HG02943 (cell line): ENCODE measurements around the gene PACSIN2.
"Not testable (repeated sequence)": the region's sequence is repeated elsewhere in the genome, so short reads cannot be mapped to it uniquely, and the experiment has no call there.

ENCODE experiments used
- ATAC-seq: cut with Tn5 transposase; IDR thresholded peaks from one replicate; pipeline ENCODE4 v1.9.1; 2021; ENCODE audit warnings: mild to moderate bottlenecking, low read depth, moderate library complexity; ENCODE audit not compliant: unreplicated experiment

The PACSIN2 gene

DNA sequence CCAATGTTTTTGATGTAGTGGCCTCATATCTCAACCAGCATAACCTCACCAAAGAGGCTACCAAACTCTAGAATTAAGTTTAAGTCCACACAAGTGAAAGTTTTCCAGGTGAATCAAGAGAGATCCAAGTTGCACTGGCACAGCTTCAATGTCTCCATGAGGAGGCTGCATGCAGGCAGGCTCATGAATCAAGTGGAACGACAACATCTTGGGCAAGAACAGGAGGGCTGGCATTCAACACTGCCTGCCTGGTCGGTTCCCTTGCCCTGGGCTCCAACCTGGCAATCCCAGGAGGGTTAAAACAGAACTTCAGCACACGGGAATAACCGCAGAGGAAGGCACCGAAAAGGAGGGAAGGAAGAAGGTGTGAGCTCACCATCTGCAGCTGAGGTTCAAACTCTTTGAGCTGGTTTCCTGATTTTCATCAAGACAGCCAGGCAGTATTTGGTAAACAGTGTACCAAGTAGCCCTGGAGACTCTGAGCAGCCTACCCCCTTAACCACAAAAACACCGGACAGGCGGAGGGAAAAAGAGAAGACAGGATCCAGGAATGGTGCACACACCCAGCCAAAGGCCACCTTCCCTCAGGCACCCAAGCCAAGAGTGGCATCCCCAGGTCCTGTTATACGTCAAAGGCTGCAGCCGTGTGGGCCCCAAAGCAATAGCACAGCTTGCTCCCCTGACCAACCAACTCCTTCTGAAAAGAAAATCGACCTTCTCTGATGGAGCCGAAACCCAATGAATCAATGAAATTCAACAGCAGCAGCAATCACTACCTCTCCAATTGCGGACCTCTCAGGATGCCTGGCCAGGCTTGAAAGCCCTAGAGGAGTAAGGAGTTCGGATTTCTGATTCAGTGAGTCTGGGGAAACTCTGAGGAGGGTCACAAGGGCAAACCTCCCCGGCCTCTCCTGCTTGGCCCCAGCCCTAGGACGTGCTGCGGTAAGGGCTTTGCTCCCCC, 1.3 kb downstream of the PACSIN2 start:
- no peak for ATAC-seq

DNA sequence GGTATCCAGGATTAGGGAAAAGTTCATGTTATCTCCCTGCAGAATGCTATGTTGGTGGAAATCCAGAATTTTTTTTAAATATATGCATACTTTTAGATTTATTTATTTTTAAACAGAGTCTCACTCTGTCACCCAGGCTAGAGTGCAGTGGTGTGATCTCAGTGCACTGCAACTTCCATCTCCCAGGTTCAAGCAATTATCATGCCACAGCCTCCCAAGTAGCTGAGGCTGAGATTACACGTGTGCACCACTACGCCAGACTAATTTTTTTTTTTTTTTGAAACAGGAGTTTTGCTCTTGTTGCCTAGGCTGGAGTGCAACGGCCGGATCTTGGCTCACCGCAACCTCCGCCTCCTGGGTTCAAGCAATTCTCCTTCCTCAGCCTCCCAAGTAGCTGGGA, 2.6 kb downstream of the PACSIN2 start:
- ATAC-seq: no peak

DNA sequence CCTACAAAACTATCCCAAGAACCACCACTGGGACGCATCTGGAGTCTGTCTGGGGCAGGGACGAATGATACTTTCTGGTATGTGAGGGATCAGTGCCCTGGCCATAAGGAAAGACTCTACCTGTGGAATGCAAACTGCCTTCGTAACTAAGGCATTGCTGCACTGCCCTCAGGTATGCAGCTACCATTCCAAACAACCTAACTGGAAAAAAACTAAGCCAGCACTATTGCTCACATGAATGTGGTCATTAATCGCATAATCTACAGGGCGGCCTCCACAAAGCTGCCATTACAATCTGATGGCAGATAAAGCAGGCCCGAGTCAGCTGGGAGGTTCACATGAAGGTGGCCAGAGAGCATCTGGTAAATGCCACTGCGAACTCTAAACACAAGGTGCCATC, 3.9 kb downstream of the PACSIN2 start:
- no peak for ATAC-seq

DNA sequence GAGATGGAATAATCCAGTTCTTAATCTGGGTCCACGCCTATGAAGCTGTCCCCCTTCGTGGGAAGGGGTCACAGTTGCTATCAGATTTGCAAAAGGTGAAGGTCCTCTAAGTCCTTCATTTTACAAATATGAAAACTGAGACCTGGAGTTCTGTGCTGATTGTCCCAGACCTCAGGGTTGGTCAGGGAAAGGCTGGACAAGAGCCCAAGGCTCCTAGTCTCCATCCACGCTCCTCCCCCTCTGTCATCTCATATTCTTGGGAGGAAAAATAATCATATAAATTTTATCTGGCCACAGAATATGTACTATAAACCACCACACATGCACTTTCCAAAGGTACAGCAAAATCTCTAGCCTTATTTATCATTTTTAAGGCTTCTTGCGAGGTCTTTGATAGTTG, 5.5 kb downstream of the PACSIN2 start:
- ATAC-seq: no peak

DNA sequence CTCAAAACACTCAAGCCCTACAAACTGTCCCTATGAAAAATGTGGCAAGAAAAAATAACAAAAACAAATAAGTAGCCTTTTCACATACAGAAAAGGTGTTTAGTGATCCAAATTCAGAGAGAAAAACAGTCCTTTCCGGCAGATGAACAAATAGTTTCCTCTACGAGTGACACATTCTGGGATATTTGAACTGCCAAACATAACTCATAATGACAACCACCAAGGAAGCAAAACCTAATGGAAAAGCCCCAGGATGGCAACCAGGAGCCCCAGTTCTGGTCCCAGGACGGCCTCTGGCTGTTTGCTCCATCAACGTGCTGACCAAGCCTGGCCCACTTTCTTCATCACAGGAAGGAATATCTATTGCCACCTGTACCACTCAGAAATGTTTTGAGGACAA, 6.0 kb downstream of the PACSIN2 start:
- ATAC-seq: no peak

DNA sequence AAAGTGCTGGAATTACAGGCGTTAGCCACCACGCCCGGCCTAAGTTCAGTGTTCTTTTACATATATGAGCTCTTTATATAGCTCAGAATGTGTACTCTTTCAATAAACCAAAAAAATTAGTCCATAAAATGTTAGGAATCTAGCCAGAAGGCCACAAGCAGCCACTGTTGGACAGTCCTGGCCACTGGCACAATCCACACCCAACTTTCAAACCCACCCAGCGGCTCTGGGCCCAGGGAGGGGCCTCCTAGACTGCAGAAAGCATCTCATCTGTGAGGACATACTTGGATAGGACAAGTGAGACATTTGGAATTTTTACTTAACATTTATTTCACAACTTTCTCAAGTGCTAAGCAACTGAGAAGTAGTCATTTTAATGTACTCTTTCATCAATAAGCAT, 6.4 kb downstream of the PACSIN2 start:
- ATAC-seq: no peak

DNA sequence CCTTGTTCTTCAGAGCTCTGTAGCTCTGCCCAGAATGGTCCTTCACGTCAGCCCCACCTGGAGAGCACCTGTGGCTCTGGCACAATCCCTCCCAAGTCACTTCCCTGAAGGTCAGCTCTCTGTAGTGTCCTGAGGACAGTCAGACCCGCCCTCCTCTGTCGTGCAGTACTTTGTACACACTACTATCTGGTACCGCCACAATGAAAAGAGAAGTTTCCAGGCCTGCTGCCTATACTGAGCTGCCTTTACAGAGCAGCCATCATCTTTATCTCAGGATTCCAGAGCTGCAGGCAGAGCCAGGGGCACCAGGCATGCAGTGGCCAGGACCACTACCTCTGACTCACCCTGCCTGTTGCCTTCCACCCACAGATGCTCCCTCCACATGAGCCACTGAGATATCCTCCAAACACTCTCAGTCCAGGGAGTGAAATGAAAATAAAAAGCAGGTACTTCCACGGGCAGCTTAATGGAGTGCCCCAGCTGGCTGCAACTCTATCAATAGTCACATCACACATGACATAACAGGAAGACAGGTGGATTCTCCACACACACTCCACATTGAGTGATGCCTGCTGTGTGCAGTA, 7.3 kb downstream of the PACSIN2 start:
- no peak for ATAC-seq

DNA sequence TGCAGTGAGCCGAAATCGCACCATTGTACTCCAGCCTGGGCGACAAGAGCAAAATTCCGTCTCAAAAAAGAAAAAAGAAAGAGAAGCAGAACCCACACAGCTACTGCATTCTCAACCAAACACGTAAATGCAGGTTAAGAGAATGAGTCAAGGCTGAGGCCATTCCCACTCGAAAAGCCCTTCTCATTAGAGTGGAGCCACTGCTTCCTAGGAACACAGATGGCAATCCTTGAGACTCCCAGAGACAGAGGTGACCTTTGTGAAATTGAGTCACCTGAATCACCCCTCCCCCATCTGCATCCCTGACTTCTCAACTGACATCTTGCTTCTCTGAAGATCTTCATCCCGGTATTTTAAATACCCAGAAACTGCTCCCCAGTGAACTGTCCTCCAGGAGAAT, 8.2 kb downstream of the PACSIN2 start:
- no peak for ATAC-seq

DNA sequence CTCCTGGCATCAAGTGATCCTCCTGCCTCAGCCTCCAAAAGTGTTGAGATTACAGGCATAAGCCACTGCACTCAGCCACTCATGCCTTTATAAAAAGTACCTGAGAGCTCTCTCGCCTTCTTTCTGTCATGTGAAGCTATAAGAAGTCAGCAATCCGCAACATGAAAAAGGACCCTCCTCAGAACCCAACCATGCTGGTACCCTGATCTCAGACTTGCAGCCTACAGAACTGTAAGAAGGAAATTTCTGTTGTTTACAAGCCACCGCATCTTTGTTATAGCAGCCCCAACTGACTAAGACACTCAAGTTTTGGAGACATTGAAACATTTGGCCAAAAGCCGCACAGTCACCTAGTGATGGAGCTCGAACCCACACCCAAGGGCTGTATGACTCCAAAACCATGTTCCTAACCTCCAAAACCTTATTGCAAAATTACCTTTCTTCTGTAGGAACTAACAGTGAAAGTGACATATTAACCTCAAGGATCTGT, 8.9 kb downstream of the PACSIN2 start:
- no peak for ATAC-seq

DNA sequence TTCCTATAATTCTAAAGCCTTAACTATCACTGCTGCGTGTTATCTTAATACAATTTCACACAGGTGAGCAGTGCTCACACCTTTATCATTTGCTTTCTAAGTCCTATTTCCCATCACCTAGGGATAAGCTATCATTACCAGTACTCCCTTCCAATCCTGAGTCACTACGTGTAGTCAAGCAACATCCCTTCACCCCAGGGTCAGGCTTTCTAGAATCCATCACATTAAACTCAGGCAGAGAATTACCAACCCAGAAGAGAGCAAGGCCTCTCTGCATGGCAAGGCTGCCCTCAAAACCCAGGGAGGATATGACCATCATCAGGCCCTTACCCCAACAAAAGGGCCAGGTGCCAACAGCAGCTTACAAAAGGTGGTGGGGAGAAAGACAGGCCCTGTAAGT, 9.8 kb downstream of the PACSIN2 start:
- ATAC-seq: no peak

DNA sequence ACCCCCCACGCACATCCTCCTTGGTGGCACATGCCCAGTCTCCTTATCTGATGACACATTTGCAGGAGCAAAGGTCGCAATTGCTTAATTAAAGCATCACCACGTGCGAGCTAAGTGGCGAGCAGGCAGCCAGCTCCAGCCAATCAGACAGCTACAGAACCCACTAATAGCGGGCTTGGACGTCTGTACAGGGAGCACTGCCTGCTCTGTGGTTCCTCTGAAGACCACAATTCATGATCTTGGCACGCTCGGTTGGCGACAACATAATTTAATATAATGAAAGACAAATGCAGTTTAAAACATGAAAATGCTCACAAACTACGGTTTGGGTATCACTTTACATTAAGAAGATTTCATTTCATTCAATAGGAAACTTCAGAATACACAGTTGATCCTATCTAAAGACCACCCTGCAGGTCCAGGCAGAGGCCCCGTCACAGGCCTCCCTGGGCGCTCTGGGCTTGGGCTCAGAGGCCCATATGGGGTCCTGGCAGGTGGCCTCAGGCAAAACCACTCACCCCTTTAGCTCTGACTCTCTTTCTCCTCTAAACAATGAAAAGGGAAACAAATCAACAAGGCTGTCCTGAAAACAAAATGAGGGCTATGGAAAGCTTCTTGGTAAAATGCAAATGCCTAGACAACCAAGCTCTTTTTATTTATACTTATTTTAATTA, 10.4 kb downstream of the PACSIN2 start:
- ATAC-seq: no peak

DNA sequence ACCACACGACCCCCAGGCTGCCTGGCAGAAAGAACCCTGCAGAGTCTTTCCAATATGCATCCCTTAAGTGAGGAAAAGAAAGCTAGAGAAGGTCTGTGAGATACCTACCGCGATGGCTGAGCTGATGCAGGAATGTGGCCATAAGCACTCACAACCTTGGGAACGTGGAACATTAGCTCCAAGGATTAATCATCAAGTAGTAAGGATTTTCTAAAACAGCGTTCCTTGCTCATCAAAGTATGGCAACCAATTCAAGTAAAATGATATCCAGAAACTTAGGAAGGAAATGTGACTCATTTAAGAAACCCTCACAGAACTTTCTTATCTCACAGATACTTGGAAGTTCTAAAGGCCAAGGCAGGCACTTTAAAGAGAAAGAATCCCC, 12.8 kb downstream of the PACSIN2 start:
- no peak for ATAC-seq

DNA sequence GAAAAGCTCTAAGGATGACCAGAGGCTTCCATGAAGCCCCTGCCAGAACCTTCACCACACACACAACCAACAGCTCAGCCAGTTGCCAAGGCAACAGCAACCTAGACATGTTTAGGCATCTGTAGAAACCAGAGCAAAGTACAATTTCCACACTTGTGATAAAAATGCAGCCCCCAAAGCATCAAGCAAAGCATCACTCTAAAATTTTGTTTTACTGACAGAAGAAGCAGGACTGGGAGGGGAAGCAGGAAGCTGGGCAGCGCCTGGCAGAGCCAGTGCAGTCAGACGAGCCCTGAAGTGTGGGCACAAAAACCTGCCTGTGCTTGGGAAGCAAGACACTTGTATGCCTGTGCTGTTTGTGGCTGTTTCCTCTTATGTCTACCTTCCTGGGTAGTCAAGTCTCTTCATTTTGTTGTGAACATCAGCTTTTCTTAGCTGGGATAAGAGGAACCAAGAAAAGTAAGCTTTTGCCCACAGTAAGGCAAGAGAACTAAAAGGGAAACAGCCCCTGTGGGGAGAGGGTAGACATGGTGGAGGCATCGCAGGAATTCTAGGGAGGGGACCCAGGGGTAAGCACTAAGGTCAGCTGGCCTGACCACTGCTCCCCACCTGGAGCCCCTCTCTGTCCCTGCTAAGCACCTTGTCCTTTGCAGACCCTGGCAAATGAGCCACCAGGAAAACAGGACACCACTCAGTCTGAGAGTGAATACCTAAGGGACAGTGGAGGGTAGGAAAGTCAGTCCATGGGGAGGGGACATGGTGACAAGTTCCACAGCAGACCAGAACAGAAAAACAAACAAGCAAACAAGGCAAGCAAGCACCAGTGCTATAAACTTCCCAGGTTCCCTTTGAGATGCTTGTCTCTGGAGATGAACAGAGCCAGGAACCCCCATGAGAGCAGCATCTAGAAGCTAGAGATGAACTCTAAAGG, 13.4 kb downstream of the PACSIN2 start:
- ATAC-seq: no peak

DNA sequence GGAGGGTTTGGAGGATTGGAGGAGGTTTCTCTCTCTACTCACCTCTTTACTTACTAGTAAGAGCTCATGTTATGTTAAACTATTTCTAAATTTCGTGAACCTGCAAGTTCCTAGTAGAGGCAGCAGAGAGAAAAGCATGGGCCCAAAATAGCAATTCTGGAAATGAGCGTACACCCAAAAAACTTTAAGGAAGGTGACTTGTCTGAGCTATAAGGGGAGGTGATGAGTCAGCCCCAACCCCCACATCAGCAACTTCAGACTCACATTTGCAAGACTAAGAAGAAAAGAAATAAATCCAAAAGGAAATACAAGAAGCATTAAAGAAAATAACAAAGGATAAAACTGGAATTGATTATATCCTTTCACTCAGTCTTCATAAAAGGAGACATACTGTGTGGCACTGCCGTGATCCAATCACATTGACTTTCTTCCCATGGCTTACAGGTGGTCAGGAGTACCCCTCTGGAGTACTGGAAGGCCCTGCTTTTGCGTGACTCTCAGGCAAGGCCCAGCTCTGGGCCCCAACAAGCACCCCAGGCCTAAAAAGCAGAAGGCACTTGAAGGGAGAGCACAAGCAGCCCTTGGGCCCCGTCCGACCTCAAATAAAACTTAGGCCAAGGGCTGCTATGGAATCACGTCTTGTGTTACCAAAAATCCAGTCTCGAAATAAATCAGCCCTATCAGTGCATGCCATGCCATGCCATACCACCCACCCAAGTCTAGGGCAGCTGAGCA, 14.3 kb downstream of the PACSIN2 start:
- ATAC-seq: no peak

DNA sequence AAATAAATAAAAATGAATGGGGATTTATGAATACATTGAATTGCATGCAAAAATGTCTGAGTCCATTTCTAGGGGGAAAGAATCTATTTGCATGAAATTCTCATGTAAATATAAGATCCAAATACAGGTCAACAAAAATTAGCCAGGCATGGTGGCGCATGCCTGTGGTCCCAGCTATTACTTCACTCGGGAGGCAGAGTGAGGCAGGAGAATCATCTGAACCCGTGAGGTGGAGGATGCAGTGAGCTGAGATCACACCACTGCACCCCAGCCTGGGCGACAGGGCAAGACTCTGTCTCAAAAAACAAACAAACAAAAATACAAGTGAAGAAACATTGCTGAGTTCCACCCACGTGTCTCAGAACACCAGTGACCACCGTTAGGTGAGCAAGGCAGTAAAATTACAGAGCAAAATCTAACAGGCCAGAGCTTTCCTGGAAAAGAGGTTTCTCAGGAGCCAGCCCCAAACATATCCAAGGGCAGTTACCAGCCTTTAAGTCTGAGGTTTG, 17.3 kb downstream of the PACSIN2 start:
- ATAC-seq: no peak

DNA sequence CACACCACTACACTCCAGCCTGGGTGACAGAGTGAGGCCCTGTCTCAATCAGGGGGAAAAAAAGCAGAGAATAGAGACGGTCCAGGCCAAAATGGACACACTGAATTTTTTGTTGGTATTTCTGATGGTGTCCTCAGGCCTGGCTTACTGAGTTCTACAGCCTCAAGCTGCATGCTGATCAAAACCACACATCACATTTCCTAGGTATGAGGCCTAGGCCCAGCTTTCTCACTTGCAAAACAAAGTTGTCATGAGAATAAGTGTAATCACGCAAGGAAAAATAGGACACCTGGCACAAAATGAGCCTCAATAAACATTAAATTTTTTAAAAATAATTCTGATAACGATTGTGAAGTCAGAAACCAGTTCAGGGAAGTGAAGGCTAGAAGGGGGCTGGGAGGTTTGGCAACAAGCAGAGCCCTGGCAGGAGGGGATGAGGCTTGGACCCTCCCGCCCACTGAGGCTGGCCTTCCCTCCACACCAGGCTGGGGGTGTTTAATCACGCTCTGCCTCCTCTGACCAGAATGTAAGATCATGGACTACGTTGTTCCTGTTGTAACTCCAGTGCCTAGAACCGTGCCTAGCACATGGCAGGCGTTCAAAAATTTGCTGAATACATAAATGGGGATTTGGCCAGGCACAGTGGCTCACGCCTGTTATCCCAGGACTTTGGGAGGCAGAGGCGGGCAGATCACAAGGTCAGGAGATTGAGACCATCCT, 18.1 kb downstream of the PACSIN2 start:
- ATAC-seq: no peak

DNA sequence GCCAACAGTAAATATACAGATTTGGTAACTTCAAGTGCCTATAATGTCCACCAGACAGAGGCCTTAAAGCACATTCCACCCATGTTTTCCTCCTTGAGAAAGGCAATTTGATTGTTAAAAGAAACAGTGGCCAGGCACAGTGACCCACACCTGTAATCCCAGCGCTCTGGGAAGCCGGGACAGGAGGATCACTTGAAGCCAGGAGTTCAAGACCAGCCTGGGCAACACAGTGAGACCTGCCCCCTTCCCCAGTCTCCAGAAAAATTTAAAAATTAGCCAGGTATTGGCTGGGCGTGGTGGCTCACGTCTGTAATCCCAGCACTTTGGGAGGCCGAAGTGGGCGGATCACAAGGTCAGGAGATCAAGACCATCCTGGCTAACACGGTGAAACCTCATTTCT, 19.3 kb downstream of the PACSIN2 start:
- ATAC-seq: not testable (repeated sequence)

DNA sequence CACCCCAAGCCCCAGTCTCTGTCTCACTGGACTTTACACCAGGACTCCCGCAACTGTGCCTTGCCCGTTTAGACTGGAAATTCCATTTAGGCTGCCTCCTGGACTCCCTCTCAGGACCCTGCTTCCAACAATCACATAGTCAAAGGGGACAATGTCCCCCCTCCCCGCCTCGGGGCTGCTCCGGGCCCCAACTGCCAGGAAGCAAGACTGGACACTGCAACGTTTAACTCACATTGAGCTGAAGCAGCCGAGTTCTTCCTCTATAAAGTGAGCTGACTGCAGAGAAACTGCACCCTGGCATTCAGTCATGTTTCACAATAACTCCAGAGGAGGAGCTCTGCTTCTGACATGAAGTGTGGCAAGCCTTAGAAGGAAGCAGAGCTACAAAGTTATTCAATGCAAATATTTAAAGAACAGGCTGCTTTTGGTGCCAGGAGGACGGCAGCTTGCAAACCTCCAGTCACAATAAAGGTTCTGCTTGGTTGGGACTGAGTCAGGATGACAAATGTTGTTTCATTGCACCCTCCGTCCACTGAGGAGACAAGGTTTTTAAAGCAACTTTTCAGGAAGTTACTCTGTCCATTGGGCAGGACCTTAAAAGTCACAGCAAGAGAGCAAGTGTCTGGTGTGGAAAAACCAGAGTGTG, 19.9 kb downstream of the PACSIN2 start:
- no peak for ATAC-seq
